Neural cell (in vitro differentiated cells): Measurements from ENCODE around the gene PLA2G4C. TPM values are rescaled to one million over a fixed set of nuclear protein-coding genes. Genes with fewer than 3 reads are reported as not detected.

Source experiments
- H2AFZ ChIP-seq: fragments of 200-600, 300-800 bp; sonication (generic), shearing (Covaris generic); 2 replicates; pipeline ENCODE4 v1.6.0; 2014; ENCODE audit warnings: low read depth, mild to moderate bottlenecking, antibody characterized with exemption, low read length, moderate library complexity
- H3F3A ChIP-seq: fragments of 200-600 bp; shearing (Covaris generic); 2 replicates; pipeline ENCODE4 v1.6.1; 2016; ENCODE audit warnings: mild to moderate bottlenecking, moderate library complexity, mixed read lengths, antibody characterized with exemption, low read length; ENCODE audit not compliant: insufficient read depth, poor library complexity, severe bottlenecking
- H3K27ac ChIP-seq: fragments of 200-600, 300-800 bp; sonication (generic), shearing (Covaris generic); 2 replicates; pipeline ENCODE4 v1.5.1; 2014; ENCODE audit warnings: mild to moderate bottlenecking, low read length, moderate library complexity
- H3K27me3 ChIP-seq: fragments of 300-800, 200-600 bp; sonication (generic), shearing (Covaris generic); 2 replicates; pipeline ENCODE4 v1.6.0; 2014; ENCODE audit warnings: mild to moderate bottlenecking, low read depth, low read length, moderate library complexity; ENCODE audit not compliant: insufficient read depth
- H3K36me3 ChIP-seq: fragments of 300-800, 200-600 bp; sonication (generic), shearing (Covaris generic); 2 replicates; pipeline ENCODE4 v1.5.1; 2014; ENCODE audit warnings: mild to moderate bottlenecking, antibody characterized with exemption, low read length, moderate library complexity; ENCODE audit not compliant: insufficient read depth
- H3K4me2 ChIP-seq: fragments of 300-800, 200-600 bp; sonication (generic), shearing (Covaris generic); 2 replicates; pipeline ENCODE4 v1.6.0; 2014; ENCODE audit warnings: mild to moderate bottlenecking, low read length
- H3K4me3 ChIP-seq: fragments of 300-800, 200-600 bp; sonication (generic), shearing (Covaris generic); 2 replicates; pipeline ENCODE4 v1.5.1; 2014; ENCODE audit warnings: mild to moderate bottlenecking, low read length, moderate library complexity
- H3K79me2 ChIP-seq: fragments of 200-600 bp; shearing (Covaris generic); replicated peaks from 2 replicates; pipeline ENCODE4 v1.6.0; 2014; ENCODE audit warnings: mild to moderate bottlenecking, low read length, moderate library complexity; ENCODE audit not compliant: insufficient read depth
- H3K9ac ChIP-seq: fragments of 300-800, 200-600 bp; sonication (generic), shearing (Covaris generic); 2 replicates; pipeline ENCODE4 v1.6.1; 2016; ENCODE audit warnings: mild to moderate bottlenecking, low read length, mixed read lengths
- H3K9me2 ChIP-seq: fragments of 200-600 bp; shearing (Covaris generic); 2 replicates; pipeline ENCODE4 v1.6.1; 2016; ENCODE audit warnings: mild to moderate bottlenecking, low read length, mixed read lengths; ENCODE audit not compliant: insufficient read depth
- H3K9me3 ChIP-seq: fragments of 200-600, 300-800 bp; sonication (generic), shearing (Covaris generic); 2 replicates; pipeline ENCODE4 v1.6.1; 2016; ENCODE audit warnings: mild to moderate bottlenecking, mixed run types, low read length, moderate library complexity, mixed read lengths
- H4K20me1 ChIP-seq: fragments of 200-600 bp; shearing (Covaris generic); 2 replicates; pipeline ENCODE4 v1.6.1; 2016; ENCODE audit warnings: mild to moderate bottlenecking, mixed run types; ENCODE audit not compliant: insufficient read depth
- EP300 ChIP-seq: fragments of 450-650 bp; conservative IDR thresholded peaks from 2 replicates; pipeline ENCODE4 v1.6.1; 2014; ENCODE audit warnings: antibody characterized with exemption, mild to moderate bottlenecking, moderate library complexity; ENCODE audit not compliant: poor library complexity, severe bottlenecking
- EZH2 ChIP-seq: fragments of 200-600, 300-800 bp; shearing (Covaris generic), sonication (generic); IDR thresholded peaks from 2 replicates; pipeline ENCODE4 v1.6.1; 2014; ENCODE audit warnings: antibody characterized with exemption, low read length, borderline replicate concordance, mild to moderate bottlenecking; ENCODE audit not compliant: insufficient read depth, poor library complexity, severe bottlenecking
- MXI1 ChIP-seq: fragments of 450-650 bp; conservative IDR thresholded peaks from 2 replicates; pipeline ENCODE4 v1.6.1; 2014; ENCODE audit warnings: antibody characterized with exemption, mild to moderate bottlenecking; ENCODE audit not compliant: poor library complexity, severe bottlenecking
- POLR2AphosphoS5 ChIP-seq: IDR thresholded peaks from 2 replicates; pipeline ENCODE4 v1.6.1; 2012
- RAD21 ChIP-seq: fragments of 450-650 bp; conservative IDR thresholded peaks from 2 replicates; pipeline ENCODE4 v1.6.1; 2014; ENCODE audit warnings: antibody characterized with exemption, mild to moderate bottlenecking, moderate library complexity
- SMC3 ChIP-seq: fragments of 450-650 bp; conservative IDR thresholded peaks from 2 replicates; pipeline ENCODE4 v1.6.1; 2014; ENCODE audit warnings: antibody characterized with exemption, mild to moderate bottlenecking, moderate library complexity; ENCODE audit not compliant: poor library complexity
- TAF1 ChIP-seq: IDR thresholded peaks from 2 replicates; pipeline ENCODE4 v1.6.1; 2012; ENCODE audit warnings: low read depth
- polyA plus RNA-seq: library from polyadenylated mRNA; depleted of rRNA; stranded (reverse); fragments of >200 nt; gene quantifications from 2 replicates; pipeline ENCODE4 v1.2.3, GENCODE V29; 2014
- TF ChIP-seq, protein P1 (sequence below): IDR thresholded peaks from 2 replicates; pipeline ENCODE4 v1.6.1; 2012; ENCODE audit warnings: borderline replicate concordance
- TF ChIP-seq, protein P2 (sequence below): fragments of 450-650 bp; IDR thresholded peaks from 2 replicates; pipeline ENCODE4 v1.5.1; 2014; ENCODE audit warnings: antibody characterized with exemption, mild to moderate bottlenecking, moderate library complexity; ENCODE audit not compliant: poor library complexity, severe bottlenecking

PLA2G4C gene
- polyA plus RNA-seq, 1 donor from 2014 or later = 8.6 TPM

DNA sequence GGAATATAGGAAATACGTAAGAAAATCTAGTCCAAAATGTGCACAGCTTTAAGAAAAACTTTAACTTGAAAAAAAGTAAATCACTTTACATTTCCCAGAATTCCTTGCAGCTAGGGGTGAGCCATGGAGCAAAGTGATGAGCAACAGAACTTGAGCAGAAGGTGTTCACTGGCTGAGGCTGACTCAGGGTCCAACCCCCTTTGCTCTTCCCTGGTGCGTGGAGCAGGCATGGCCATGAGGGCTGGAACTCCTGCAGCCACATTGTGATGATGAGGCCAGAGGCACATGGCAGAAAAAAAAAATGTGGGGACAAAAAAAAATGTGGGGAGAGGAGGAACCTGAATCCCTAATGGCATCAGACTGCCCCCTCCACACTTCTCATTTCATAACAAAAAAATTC lies 9.9 kb upstream of the PLA2G4C start:
- Histone ChIP-seq H2AFZ (no peak overlapping the region), H3F3A (no peaks in the 10 kb centered on the region), H3K9me3 (no peaks in the 10 kb centered on the region), H4K20me1 (no peaks in the 10 kb centered on the region), H3K27ac (no peak overlapping the region), H3K36me3 (no peaks in the 10 kb centered on the region), H3K9ac (no peak overlapping the region), H3K9me2 (no peaks in the 10 kb centered on the region), H3K4me3 (no peak overlapping the region), H3K79me2 (no peaks in the 10 kb centered on the region), H3K4me2 (no peak overlapping the region), H3K27me3 (no peaks in the 10 kb centered on the region)
- TF ChIP-seq SMC3 (no peak), POLR2AphosphoS5 (no peak), EZH2 (no peak), TAF1 (no peak), MXI1 (no peak), EP300 (no peak), RAD21 (no peak)
- TF ChIP-seq, protein P1, sequence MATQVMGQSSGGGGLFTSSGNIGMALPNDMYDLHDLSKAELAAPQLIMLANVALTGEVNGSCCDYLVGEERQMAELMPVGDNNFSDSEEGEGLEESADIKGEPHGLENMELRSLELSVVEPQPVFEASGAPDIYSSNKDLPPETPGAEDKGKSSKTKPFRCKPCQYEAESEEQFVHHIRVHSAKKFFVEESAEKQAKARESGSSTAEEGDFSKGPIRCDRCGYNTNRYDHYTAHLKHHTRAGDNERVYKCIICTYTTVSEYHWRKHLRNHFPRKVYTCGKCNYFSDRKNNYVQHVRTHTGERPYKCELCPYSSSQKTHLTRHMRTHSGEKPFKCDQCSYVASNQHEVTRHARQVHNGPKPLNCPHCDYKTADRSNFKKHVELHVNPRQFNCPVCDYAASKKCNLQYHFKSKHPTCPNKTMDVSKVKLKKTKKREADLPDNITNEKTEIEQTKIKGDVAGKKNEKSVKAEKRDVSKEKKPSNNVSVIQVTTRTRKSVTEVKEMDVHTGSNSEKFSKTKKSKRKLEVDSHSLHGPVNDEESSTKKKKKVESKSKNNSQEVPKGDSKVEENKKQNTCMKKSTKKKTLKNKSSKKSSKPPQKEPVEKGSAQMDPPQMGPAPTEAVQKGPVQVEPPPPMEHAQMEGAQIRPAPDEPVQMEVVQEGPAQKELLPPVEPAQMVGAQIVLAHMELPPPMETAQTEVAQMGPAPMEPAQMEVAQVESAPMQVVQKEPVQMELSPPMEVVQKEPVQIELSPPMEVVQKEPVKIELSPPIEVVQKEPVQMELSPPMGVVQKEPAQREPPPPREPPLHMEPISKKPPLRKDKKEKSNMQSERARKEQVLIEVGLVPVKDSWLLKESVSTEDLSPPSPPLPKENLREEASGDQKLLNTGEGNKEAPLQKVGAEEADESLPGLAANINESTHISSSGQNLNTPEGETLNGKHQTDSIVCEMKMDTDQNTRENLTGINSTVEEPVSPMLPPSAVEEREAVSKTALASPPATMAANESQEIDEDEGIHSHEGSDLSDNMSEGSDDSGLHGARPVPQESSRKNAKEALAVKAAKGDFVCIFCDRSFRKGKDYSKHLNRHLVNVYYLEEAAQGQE = no peak
- TF ChIP-seq, protein P2, sequence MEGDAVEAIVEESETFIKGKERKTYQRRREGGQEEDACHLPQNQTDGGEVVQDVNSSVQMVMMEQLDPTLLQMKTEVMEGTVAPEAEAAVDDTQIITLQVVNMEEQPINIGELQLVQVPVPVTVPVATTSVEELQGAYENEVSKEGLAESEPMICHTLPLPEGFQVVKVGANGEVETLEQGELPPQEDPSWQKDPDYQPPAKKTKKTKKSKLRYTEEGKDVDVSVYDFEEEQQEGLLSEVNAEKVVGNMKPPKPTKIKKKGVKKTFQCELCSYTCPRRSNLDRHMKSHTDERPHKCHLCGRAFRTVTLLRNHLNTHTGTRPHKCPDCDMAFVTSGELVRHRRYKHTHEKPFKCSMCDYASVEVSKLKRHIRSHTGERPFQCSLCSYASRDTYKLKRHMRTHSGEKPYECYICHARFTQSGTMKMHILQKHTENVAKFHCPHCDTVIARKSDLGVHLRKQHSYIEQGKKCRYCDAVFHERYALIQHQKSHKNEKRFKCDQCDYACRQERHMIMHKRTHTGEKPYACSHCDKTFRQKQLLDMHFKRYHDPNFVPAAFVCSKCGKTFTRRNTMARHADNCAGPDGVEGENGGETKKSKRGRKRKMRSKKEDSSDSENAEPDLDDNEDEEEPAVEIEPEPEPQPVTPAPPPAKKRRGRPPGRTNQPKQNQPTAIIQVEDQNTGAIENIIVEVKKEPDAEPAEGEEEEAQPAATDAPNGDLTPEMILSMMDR = no peak

DNA sequence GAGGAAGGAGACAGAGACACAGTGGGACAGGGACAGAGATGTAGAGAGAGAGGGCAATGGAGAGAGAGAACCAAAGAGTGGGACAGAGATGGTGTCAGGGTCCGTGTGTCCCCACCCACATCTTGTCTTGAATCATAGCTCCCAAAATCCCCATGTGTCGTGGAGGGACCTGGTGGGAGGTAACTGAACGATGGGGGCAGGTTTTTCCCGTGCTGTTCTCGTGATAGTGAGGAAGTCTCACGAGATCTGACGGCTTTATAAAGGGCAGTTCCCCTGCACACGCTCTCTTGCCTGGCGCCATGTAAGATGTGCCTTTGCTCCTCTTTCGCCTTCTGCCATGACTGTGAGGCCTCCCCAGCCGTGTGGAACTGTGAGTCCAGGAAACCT lies 7.5 kb upstream of the PLA2G4C start:
- TF ChIP-seq, protein P1 = no peak
- TF ChIP-seq POLR2AphosphoS5 (no peak), MXI1 (no peak), TAF1 (no peak), RAD21 (no peak), EP300 (no peak), EZH2 (no peak), SMC3 (no peak)
- TF ChIP-seq, protein P2 = no peak

More for the DNA sequence above, 7.5 kb upstream of the PLA2G4C start:
- no peak overlapping the region for H3K4me3 ChIP-seq
- H3K36me3 ChIP-seq = no peaks in the 10 kb centered on the region
- H3K4me2 ChIP-seq = no peak overlapping the region
- H2AFZ ChIP-seq = no peak overlapping the region
- no peak overlapping the region for H3K9ac ChIP-seq
- H3F3A ChIP-seq = no peaks in the 10 kb centered on the region
- H3K27ac ChIP-seq = no peak overlapping the region
- H3K79me2 ChIP-seq = no peaks in the 10 kb centered on the region
- H4K20me1 ChIP-seq = no peaks in the 10 kb centered on the region
- H3K27me3 ChIP-seq = no peaks in the 10 kb centered on the region
- H3K9me2 ChIP-seq = no peaks in the 10 kb centered on the region
- H3K9me3 ChIP-seq = no peaks in the 10 kb centered on the region
